Islet of Langerhans (tissue), 1 donor: ENCODE data around the gene DOCK9.

ENCODE experiments used
- FAIRE-seq: peaks from one replicate; lab custom pipeline; 2011; peaks lifted over from hg19 to GRCh38; lab: Jason Lieb, UNC

The DOCK9 gene

GRCh38 chr13:98822225-98822606 is 155.6 kb downstream of the DOCK9 start:
- no peak for FAIRE-seq

- FAIRE-seq = peak; percentile 87
Observed at GRCh38 chr13:98821372-98822224, 156.3 kb downstream of the DOCK9 start.

GRCh38 chr13:98820744-98821371 is 157.0 kb downstream of the DOCK9 start:
- FAIRE-seq = no peak

- FAIRE-seq = no peak
Observed at GRCh38 chr13:98820300-98820699, 157.6 kb downstream of the DOCK9 start.

GRCh38 chr13:98819382-98820010 is 158.4 kb downstream of the DOCK9 start:
- no peak for FAIRE-seq

GRCh38 chr13:98816406-98816805 is 161.5 kb downstream of the DOCK9 start:
- no peak for FAIRE-seq

GRCh38 chr13:98813993-98814392 is 163.9 kb downstream of the DOCK9 start:
- peak; percentile 86 for FAIRE-seq

GRCh38 chr13:98812186-98812790 is 165.6 kb downstream of the DOCK9 start:
- peak; percentile 86 for FAIRE-seq

GRCh38 chr13:98810746-98811145 is 167.1 kb downstream of the DOCK9 start:
- FAIRE-seq = no peak

GRCh38 chr13:98809345-98809777 is 168.5 kb downstream of the DOCK9 start:
- no peak for FAIRE-seq

GRCh38 chr13:98807774-98808173 is 170.1 kb downstream of the DOCK9 start:
- FAIRE-seq = no peak

GRCh38 chr13:98804336-98804855 is 173.5 kb downstream of the DOCK9 start:
- FAIRE-seq = no peak

- no peak for FAIRE-seq
Observed at GRCh38 chr13:98803921-98804320, 173.9 kb downstream of the DOCK9 start.

GRCh38 chr13:98803111-98803561 is 174.7 kb downstream of the DOCK9 start:
- no peak for FAIRE-seq

GRCh38 chr13:98802559-98802958 is 175.3 kb downstream of the DOCK9 start:
- FAIRE-seq = no peak

- no peak for FAIRE-seq
Observed at GRCh38 chr13:98801626-98802418, 176.0 kb downstream of the DOCK9 start.

- FAIRE-seq = no peak
Observed at GRCh38 chr13:98800078-98800477, 177.8 kb downstream of the DOCK9 start.

- no peak for FAIRE-seq
Observed at GRCh38 chr13:98798849-98799645, 178.8 kb downstream of the DOCK9 start.

GRCh38 chr13:98797456-98797855 is 180.4 kb downstream of the DOCK9 start:
- no peak for FAIRE-seq

GRCh38 chr13:98796798-98797197 is 181.1 kb downstream of the DOCK9 start:
- no peak for FAIRE-seq

- no peak for FAIRE-seq
Observed at GRCh38 chr13:98796191-98796590, 181.7 kb downstream of the DOCK9 start.
